TTC549 (cell line): Measurements from ENCODE around the gene LMO1.
A peak's percentile ranks its signal among the peaks of the same experiment; 100 is the strongest.

Experiments used
- FAIRE-seq: peaks from 2 replicates; lab custom pipeline; 2012; peaks lifted over from hg19 to GRCh38; lab: Jason Lieb, UNC

The LMO1 gene

DNA sequence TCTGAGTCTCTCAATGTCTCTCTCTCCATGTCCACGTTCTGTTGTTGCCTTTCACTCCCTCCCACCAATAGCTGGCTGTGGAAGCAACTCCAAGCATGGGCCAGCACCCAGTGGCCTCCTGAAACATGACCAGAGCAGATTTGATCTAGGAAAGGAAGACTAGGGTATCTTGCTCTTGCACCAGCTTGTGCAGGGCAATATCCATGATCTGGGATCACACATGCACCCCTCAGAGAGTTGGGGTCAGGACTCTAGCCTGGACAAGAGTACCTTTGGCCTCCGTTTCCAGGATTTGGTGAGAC is 60.3 kb downstream of the LMO1 start:
- no peak for FAIRE-seq

DNA sequence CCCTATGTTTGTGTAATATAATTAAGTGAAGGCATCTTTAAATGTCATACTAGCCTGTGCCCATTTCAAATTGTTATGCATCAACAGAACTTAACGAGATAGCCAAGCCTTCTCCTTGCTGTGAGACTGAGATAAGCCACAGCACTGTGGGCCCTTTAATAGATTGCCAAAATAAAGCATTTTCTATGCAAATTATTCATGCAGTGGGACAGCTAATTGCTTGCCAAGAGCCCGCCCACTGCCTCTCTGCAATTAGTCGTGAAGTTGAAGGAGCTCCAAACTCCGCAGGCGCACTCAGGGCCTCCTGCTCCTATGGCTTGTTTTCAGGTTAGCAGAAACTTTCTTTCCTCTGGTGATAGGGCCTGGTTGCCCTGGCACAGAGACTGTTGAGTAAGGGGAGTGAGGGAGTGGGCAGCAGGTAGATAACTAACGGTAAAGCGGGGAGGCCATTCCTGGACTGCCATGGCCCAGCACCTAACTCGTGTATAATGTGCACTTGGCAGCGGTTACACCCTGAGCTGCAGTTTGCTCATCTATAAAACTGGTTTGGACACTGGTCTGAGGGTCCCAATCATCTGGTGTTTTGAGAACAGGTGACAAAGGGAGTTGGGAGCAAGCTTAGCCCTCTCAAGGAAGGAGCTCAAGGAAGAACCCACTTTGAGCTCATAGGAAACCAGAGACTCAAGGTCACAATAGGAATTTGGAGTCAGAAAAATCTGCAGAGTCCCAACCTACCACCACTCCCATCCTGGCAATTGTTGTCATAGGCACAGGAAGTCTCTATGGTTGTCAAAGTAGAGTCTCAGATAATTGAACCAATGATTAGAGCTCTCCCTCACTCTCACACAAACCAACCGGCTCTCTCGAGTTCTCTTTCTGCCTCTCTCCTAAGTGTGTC is 60.9 kb downstream of the LMO1 start:
- no peak for FAIRE-seq

DNA sequence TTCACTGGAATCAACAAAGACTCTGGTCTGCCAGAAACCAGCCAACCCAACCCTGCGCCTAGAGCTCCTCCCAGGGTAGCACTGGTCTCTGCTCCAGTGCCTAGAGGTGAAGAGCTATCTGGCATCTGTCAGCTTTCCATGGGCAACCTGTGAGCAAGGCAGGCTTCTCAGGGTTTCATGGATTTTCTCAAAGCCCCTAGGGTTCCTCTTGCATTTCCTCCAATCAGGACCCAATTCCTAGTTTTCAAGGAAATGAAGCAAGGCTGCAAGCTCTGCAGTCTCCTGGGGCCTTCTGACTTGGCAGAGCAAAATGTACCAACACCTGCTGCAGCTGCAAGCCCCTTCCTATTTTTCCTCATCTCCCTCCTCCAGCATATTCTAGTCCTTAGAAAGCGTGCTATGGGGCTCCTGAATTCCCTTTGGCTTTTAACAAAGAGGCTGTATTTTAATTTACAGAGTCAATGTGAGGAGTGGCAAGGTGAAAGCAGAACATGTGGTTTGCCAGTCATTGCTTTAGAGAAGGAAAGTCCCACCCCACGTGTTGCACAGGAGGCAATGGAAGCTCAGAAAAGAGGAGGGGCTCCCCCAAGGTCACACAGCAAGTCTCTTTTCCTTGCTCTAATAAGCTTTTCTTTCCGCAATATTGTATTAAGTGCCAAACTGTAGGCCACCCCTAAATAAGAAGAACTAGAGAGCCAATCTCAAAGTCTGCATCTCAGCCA is 61.9 kb downstream of the LMO1 start:
- no peak for FAIRE-seq

DNA sequence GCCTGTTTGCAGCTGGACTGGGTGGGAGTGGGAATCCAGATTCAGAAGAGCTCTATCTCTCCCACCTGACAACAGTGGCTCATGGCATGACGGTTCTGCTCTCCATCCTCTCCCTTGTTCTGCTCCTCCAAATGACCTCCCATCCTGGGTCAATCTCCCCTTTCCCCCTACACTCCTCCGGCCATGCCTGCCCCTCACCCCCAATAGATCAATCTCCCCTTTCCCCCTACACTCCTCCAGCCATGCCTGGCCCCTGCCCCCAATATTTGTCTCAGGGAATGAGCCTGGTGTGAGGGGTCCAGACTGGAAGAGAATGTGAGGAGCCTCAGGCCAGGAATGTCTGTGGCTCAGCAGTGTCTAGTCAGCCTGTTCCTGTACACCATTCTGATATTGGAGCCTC is 64.0 kb downstream of the LMO1 start:
- no peak for FAIRE-seq

DNA sequence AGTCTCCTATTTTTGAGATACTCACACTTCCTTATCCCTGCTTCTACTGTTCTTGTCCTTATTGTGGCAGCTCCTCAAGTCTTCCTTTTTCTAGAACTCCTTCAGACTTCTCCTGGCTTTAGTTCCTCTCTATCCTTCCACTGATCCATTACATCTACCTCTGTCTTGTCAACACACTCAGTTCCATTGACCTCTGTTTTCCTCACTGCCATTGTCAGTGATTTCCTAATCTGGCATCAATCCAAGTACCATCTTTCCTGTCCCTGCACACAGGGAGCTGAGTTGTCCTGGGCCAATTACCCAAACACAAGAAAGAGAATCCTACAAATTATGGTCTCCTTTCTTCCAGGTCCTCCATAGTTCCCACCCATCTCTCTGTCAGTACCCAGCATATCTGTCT is 66.9 kb downstream of the LMO1 start:
- FAIRE-seq = no peak

DNA sequence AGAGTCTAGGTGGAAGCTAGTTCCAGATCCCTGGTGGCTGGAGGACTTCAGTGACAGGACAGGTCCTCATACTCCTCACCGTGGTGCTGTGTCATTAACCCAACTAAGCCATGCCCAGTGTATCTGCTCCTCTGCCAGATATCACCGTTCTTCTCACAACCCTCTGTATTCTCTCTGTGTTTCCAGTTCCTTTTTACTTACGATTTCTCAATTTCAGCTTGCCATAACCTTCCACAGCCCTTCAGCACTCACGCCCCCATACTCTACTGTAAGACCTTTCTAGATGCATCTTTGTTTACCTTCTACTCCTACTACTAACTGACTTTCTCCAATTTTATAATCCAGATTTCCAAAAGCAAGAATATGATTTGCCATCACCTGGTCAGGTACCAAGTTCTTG is 68.7 kb downstream of the LMO1 start:
- FAIRE-seq = no peak

DNA sequence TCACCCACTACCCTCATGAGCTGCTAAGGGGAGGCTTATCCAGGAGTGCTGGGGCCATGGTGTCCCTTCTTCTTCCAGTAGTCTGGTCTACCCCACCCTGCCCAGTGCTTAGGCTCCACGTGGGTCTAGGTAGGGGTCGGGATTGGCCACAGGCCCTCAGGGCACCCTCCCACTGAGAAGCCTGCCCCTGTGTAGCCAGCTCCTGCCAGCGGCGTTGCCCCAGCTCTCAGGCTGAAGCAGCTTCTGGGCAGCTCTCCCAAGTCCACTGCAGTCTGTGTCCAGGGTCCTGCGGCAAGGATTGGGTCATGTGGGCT is 70.8 kb downstream of the LMO1 start:
- FAIRE-seq = no peak

DNA sequence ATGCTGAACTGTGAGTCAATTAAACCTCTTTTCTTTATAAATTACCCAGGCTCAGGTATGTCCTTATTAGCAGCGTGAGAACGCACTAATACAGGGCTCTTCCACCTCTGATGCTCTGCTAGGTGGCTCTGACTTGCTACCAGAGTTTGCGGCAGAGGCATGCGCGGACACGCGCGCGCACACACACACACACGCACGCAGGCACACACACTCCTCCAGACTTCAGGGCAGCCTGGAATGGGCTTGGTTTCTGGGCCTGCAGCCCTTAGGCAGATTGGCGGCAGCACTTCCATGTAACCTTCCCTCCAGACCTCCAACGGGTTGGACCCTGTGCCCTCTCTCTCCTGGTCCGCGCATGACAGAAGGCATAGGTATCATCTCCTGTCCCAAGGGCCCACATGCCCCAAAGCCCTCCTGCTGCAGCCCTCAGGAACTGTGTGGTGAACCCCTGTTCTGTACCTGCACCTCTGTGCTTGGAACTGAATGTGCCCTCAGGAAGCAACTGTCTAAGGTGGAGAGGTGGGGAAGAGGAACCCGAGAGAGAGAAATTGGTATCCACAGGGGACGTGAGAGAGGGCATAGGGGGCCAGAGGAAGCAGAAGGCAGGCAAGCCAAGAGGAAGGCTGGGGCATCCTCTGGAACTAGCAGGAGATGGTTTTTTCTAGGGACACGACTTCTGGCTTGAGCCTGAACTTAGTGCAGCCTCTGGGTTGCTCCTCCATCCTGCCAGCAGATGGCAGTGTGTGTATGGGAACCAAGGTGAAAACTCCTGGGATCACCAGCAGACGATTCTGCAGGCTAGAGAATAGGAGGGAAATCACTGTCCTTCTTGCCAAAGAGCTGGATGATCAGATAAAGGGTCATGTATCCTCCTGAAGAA is 71.4 kb downstream of the LMO1 start:
- FAIRE-seq = peak; percentile 20

DNA sequence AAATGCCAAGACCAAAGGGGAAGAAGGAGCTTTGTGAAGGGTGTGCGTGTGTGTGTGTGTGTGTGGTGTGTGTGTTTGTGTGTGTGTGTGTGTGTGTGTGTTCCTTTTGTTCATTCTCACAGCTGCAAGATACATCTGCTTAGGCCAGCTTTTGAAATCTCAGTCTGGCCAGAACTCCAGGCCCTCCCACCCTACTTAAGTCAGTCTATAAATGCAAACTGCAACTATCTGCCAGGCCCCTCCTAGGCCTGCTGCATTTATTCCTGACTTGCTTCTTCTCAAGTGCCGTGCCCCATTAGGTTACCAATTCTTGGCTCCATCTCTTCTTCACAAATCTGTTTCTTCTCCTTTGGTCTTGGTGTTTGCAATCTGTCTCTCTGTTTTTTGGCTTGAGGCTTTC is 73.2 kb downstream of the LMO1 start:
- no peak for FAIRE-seq

DNA sequence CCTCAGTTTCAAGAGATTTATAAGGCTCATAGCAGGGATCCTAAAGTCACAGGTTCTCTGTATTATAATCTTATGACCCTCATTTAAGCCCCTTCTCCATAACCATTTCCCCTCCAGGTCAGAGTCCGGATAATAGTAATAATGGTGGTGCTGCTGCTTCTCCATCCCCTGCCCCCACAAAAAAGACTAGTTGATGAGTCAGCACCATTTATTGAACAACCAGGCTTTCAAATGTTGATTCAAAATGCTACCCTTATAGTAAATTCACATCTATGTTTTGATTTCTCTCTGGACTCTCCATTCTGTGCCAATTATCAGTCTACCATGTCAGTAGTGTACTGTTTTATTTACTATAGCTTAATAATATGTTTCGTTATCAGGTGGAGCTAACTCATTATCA is 77.2 kb downstream of the LMO1 start:
- no peak for FAIRE-seq

DNA sequence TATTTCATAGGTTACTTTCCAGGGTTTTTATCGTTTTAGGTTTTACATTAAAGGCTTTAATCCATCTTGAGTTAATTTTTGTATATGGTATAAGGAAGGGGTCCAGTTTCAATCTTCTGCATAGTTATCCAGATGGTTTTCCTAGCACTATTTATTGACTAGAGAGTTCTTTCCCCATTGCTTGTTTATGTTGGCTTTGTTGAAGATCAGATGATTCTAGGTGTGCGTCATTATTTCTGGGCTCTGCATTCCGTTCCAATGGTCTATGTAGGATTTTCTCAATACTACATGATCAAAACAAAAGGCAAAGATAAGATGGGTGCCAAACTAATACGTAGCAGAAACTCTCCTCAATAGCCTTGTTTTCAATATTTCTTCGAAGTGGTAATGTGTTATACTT is 80.6 kb downstream of the LMO1 start:
- no peak for FAIRE-seq

DNA sequence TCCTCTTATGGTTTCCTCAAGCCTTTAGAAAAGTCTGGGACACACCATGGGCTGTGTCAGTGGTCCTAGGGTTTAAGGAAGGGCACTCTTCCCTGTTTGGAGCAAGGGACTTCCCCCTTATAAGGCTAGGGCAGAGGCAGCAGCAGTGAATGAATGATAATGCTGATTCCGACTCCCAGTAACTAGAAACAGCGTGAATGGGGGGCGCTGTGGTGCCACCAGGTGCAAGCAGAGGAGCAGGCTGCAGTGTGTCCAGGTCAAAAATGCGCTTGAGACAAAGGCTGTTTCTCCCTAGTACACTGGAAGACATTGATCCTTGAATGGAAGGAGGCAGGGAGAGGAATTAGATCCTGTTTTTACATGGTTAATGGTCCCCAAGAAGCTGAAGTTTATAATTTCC is 83.2 kb downstream of the LMO1 start:
- no peak for FAIRE-seq

DNA sequence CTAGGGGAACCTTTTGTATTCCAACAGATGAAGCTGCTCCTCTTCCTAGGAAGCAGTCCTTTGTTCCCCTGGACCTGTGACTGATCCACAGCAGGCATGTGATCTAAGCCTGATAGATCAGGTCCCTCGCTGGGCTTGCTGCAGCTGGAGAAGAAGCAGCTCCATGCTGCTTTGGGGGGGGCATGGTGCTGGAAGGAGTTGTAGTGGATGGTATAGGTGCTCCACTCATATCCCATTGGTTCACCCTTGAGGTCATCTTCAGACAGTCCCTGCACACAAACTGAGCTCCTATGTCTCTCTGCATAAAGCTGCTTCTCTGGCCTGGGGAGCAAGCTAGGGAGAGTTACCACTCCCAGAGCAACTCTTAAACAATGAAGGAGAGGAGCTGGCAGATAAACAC is 85.4 kb downstream of the LMO1 start:
- FAIRE-seq = no peak

DNA sequence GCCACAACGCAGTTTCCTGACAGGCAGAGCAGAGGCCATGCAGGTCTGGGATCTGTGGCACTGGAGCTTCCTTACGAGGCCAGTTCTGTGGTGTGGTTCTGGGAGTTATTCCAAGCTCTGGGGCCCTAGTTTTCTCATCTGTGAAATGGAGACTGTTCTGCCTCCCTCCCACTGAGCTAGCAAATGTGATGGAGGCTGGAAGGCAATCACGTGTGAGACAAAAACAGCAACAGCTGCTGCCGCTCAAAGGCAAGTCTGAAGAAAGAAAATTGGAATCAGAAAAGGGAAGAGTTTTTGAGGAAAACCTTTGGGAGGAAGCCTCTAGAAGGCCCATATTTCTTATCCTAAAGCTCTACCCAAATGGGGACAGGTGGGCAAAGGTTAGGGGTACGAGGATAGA is 86.5 kb downstream of the LMO1 start:
- no peak for FAIRE-seq
